ENCODE results near the gene SUSD4.

The SUSD4 gene

DNA sequence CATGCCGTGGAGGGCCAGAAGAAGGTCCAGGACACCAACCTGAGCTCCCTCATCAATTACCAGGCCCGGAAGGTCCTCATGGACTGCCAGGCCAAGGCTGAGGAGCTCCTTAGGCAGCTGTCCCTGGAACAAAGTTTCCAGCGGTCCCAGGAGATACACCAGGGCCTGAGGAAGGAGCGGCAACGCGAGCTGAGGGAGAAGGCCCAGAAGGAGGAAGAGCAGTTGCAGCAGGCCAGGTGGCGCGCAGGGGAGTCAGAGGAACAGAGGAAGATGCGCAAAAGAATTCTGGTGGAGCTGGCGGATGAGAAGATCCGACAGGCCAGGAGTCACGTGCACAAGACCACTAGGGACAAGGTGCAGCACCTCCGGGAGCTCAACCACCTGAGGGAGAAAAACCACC lies 30.7 kb upstream of the SUSD4 start:
- Histone ChIP-seq H3K4me1 (ENCODE audit: insufficient read depth, low read length) (no peaks in the 10 kb centered on the region), H3K36me3 (ENCODE audit: insufficient read depth, low read length) (no peaks in the 10 kb centered on the region), H3K4me3 (ENCODE audit: low read length) (no peak overlapping the region), H3K9me3 (ENCODE audit: insufficient read depth, low read depth, low read length) (no peaks in the 10 kb centered on the region), H3K27ac (ENCODE audit: low read depth, low read length) (no peak overlapping the region), H3K9ac (ENCODE audit: low read depth, low read length) (no peak overlapping the region), H3K27me3 (ENCODE audit: insufficient read depth, low read length) (peaks cover 15% of the 10 kb centered on the region)
- WGBS: 94% methylated on average over 13 of the region's 13 CpGs

DNA sequence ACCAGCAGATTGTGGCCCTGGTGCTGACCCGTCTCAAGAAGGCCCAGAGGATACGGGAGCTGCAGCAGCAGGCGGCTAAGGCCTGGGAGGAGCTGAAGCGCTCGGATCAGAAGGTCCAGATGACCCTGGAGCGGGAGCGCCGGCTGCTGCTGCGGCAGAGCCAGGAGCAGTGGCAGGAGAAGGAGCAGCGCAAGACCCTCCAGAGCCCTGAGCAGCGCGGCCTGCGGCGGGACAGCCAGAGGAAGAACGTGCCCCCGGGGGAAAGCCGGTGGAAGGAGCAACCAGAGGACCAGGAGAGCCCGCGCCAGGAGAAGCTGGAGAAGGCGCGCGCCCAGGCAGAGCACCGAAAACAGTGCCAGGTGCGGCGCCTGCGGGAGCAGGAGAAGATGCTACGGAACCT lies 30.3 kb upstream of the SUSD4 start:
- no peaks in the 10 kb centered on the region for H3K9me3 ChIP-seq (ENCODE audit: insufficient read depth, low read depth, low read length)
- H3K27me3 ChIP-seq (ENCODE audit: insufficient read depth, low read length): peaks cover 15% of the 10 kb centered on the region
- H3K4me1 ChIP-seq (ENCODE audit: insufficient read depth, low read length): no peaks in the 10 kb centered on the region
- H3K4me3 ChIP-seq (ENCODE audit: low read length): no peak overlapping the region
- H3K36me3 ChIP-seq (ENCODE audit: insufficient read depth, low read length): no peaks in the 10 kb centered on the region
- H3K9ac ChIP-seq (ENCODE audit: low read depth, low read length): no peak overlapping the region
- no peak overlapping the region for H3K27ac ChIP-seq (ENCODE audit: low read depth, low read length)
- 94% methylated on average over 27 of the region's 27 CpGs for WGBS

DNA sequence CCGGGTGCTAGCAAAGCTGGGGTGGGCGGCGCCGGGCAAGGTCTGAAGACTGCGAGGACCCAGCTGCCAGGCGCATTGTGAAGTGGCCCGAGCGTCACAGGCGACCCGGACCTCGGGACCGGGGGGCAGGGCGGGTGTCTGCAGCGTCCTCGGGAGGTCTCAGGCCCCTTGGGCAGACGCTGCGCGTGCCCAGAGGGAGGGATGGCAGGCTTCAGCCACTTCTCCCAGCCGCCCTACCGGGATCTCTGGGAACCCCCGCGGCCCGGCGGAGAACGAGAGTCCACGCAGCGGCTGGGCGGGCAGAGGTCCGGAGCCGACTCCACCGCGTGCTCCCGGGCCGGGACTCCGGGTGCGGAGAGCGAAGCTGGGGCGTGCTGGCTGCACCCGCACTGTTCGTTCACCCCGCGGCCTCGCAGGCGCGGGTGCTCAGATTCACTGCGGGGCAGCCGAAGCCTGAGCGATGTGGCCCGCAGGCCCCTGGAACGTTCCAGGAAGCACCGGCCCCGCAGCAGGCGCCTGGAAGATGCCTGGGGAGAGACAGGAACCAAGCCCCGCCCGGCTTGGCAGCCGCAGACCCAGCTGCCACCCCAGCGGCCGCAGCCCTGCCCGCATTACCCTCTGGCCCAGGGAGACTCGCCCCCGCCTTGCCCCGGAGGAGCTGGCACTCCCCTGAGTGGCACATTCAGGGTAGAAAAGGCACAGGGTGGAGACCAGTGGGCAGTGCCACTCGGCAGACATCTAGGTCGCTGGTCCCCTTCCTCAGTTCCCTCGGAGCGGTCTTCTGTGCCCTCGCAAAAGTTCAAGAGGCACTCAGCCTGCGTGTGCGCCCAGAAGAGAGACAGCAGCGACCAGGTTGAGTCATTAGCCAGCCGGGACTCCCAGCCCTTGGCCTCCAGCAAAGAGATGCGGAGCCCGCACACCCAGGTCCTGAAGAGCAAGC lies 29.6 kb upstream of the SUSD4 start, which contains the start of gene CCDC185:
Gene CCDC185, plus strand, starts transcription at position 141 of the 940 bp plus-strand sequence. Its CDS starts 61 bp downstream, at position 202.
- Histone ChIP-seq H3K27ac (ENCODE audit: low read depth, low read length) (no peak within 1 kb of the TSS), H3K9ac (ENCODE audit: low read depth, low read length) (no peak within 1 kb of the TSS), H3K9me3 (ENCODE audit: insufficient read depth, low read depth, low read length) (no peaks in the 10 kb centered on the region), H3K27me3 (ENCODE audit: insufficient read depth, low read length) (peaks cover 15% of the 10 kb centered on the region), H3K36me3 (ENCODE audit: insufficient read depth, low read length) (no peaks in the 10 kb centered on the region), H3K4me3 (ENCODE audit: low read length) (no peak within 1 kb of the TSS; the same call in 1 of the 2 replicates), H3K4me1 (ENCODE audit: insufficient read depth, low read length) (no peaks in the 10 kb centered on the region)
- 70% methylated on average over 73 of the region's 73 CpGs for WGBS

DNA sequence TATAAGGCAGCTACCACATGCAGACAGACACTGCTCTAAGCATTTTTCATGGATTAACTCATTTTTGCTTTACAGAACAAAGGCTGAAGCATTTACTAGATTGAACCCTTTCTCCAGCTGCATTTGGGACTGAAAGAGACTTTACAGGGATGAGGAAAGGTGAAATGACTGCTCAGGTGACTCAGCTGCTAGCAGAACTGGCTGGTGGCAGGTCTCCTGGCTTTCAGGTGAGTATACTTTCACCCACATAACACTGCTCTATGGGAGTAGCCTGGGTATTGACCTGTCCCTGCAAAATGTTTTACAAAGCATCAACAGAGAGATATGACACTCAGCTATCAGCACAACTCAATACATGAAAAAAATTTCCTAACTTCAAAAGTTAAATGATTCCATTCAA lies 26.6 kb upstream of the SUSD4 start:
- H3K4me3 ChIP-seq (ENCODE audit: low read length): no peak overlapping the region
- H3K27me3 ChIP-seq (ENCODE audit: insufficient read depth, low read length): peaks cover 15% of the 10 kb centered on the region
- no peaks in the 10 kb centered on the region for H3K36me3 ChIP-seq (ENCODE audit: insufficient read depth, low read length)
- no peak overlapping the region for H3K9ac ChIP-seq (ENCODE audit: low read depth, low read length)
- no peaks in the 10 kb centered on the region for H3K4me1 ChIP-seq (ENCODE audit: insufficient read depth, low read length)
- no peak overlapping the region for H3K27ac ChIP-seq (ENCODE audit: low read depth, low read length)
- no peaks in the 10 kb centered on the region for H3K9me3 ChIP-seq (ENCODE audit: insufficient read depth, low read depth, low read length)

DNA sequence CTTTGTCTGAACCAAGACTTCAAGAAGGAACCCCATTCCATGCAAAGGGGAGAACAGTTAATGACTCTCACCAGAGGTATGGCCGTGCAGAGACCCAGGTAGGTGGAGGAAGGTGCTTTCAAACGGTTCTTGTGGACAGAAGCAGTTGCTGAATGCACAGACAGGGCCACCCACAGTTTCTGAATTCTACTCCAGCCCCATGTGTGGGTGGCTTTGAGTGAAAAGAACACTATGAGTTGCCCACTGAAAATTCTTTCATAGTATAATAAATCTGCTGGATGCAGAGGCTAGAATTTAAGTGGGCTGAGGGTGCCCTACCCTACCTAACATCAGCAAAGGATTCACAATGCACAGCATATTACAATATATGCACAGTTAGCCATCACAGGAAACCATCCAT lies 22.0 kb upstream of the SUSD4 start:
- H3K27ac ChIP-seq (ENCODE audit: low read depth, low read length): no peak overlapping the region
- no peak overlapping the region for H3K9ac ChIP-seq (ENCODE audit: low read depth, low read length)
- no peaks in the 10 kb centered on the region for H3K9me3 ChIP-seq (ENCODE audit: insufficient read depth, low read depth, low read length)
- WGBS: 65% methylated on average over 2 of the region's 2 CpGs
- no peaks in the 10 kb centered on the region for H3K36me3 ChIP-seq (ENCODE audit: insufficient read depth, low read length)
- H3K27me3 ChIP-seq (ENCODE audit: insufficient read depth, low read length): peaks cover 2% of the 10 kb centered on the region; the same call in 1 of the 2 replicates
- no peak overlapping the region for H3K4me3 ChIP-seq (ENCODE audit: low read length)
- H3K4me1 ChIP-seq (ENCODE audit: insufficient read depth, low read length): no peaks in the 10 kb centered on the region

DNA sequence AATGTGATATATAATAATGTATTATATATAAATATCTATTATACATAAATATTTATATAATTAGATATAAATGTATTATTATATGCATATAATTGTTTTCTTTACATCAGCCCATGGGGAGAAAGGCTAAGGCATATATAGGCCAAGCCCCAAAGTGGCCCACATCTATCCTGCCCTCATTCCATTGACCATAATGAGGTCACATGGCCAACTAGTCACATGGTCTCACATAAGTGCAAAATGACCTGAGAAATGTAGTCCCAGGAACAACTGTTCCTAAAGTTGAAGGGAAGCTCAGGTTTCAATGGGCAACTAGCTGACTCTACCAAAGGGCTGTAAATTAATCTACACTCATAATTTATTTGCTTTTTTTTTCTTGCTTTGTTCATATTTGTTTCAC lies 14.8 kb upstream of the SUSD4 start:
- 0 out of 2 replicates have a peak, but pooled peaks cover 5% of the 10 kb centered on the region for H3K9me3 ChIP-seq (ENCODE audit: insufficient read depth, low read depth, low read length)
- no peak overlapping the region for H3K9ac ChIP-seq (ENCODE audit: low read depth, low read length)
- H3K4me1 ChIP-seq (ENCODE audit: insufficient read depth, low read length): no peaks in the 10 kb centered on the region
- H3K27me3 ChIP-seq (ENCODE audit: insufficient read depth, low read length): peaks cover 2% of the 10 kb centered on the region; the same call in 1 of the 2 replicates
- H3K36me3 ChIP-seq (ENCODE audit: insufficient read depth, low read length): no peaks in the 10 kb centered on the region
- H3K27ac ChIP-seq (ENCODE audit: low read depth, low read length): no peak overlapping the region
- H3K4me3 ChIP-seq (ENCODE audit: low read length): no peak overlapping the region

DNA sequence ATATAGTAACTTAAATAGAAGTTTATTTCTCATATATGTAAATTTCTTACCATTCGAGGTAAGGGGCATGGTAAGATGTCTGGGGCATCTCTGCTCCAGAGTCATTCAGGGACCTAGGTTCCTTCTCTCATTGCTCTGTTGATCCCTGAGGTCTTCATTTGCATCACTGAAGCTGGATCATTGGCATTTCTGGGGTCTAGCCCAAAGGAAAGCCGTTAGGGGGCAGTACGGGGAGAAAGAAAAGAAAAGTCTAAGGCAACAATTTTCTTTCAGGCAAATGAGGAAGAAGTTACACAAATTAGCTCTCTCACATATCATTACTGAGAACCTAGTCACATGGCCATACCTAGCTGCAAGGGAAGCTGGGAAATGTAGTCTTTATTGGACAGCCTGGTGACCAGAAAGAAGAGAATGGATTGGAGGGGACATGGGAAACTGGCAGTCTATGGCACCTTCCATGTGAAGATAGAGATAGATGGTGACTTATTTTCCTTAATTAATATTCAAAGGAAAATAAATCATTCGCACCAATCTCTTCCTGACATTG lies 10.2 kb upstream of the SUSD4 start:
- Histone ChIP-seq H3K36me3 (ENCODE audit: insufficient read depth, low read length) (no peaks in the 10 kb centered on the region), H3K9me3 (ENCODE audit: insufficient read depth, low read depth, low read length) (0 out of 2 replicates have a peak, but pooled peaks cover 10% of the 10 kb centered on the region), H3K9ac (ENCODE audit: low read depth, low read length) (no peak overlapping the region), H3K4me1 (ENCODE audit: insufficient read depth, low read length) (no peaks in the 10 kb centered on the region), H3K27ac (ENCODE audit: low read depth, low read length) (no peak overlapping the region), H3K27me3 (ENCODE audit: insufficient read depth, low read length) (no peaks in the 10 kb centered on the region), H3K4me3 (ENCODE audit: low read length) (no peak overlapping the region)
- WGBS: 71% methylated on average over 4 of the region's 4 CpGs

DNA sequence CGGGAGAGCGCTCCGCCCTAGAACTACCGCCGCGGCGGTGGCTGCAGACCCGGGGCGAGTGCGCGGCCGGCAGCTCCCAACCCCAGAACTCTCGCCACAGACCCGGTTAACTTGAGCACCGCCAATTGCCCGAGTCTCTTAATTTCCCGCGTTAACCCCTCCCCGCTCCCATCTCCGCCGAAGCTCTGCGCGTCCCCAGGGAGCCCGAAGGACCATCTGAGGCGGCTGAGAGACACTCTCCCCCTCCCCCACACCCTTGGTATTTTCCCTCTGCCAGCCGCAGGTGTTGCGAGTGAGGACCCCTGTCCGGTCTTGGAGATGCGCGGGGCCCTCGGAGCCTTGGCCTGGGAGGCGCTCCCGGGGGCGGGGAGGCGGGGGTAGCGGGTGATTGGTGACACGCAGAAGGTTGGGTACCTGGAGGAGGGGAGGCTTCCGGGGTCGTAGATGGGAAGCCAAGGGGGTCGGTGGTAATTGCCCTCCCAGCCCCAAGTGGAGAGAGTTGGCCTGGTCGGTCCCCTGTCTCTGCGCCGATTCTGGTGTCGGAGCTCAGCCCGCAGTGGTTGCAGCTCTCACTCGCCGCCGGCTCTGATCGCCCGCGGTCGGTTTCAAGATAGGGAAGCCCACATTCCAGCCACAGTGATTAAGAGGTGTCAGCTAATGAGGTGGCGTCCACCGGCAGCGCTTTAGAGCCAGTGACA lies 858 bp upstream of the SUSD4 start:
- no peak overlapping the region for H3K27ac ChIP-seq (ENCODE audit: low read depth, low read length)
- H3K9me3 ChIP-seq (ENCODE audit: insufficient read depth, low read depth, low read length): no peaks in the 10 kb centered on the region
- under 1% methylated on average over 55 of the region's 55 CpGs for WGBS
- peaks cover 61% of the 10 kb centered on the region for H3K27me3 ChIP-seq (ENCODE audit: insufficient read depth, low read length)
- H3K4me1 ChIP-seq (ENCODE audit: insufficient read depth, low read length): peaks cover 10% of the 10 kb centered on the region
- H3K36me3 ChIP-seq (ENCODE audit: insufficient read depth, low read length): no peaks in the 10 kb centered on the region
- H3K4me3 ChIP-seq (ENCODE audit: low read length): peak overlapping the region; percentile 56
- no peak overlapping the region for H3K9ac ChIP-seq (ENCODE audit: low read depth, low read length)

DNA sequence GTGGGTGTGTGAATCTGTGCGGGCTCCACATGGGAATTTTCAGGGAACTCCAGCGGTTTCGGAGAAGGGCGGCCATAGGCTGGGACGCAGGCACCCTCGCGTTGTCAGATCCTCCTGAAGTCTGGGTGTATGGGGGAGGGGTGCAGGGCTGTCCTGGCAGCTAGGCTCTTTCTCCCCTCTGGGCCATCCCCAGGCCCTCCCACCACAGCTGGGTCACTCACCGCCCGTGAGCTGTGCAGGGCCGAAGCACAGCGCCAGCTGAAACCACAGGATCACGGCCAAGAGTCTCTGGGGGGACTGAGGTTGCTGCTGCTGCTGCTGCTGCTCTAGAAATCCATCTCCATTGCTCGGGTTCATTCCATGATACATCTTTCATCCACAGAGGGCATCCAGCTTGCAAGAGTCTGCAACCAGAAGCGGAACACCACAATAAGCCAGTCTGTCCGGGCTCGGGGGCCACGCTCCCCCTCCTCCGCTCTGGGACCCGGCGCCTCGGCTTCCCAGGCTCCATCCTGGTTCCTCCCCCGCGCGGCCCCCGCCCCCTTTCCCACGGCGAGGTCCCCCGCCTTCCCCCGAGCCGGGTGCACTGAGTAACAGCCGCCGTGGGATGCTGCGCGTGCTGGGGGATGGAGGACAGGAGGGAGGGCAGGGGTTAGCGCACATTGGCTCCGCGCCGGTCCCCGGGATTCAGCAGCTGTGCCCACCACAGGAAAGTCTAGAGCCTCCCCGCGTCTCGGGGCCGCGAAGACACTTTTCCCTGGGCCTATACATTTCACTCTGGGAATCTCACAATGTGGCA lies 720 bp downstream of the SUSD4 start:
- Histone ChIP-seq H3K36me3 (ENCODE audit: insufficient read depth, low read length) (no peaks in the 10 kb centered on the region), H3K4me3 (ENCODE audit: low read length) (peak overlapping the region; percentile 56), H3K27ac (ENCODE audit: low read depth, low read length) (no peak overlapping the region), H3K9me3 (ENCODE audit: insufficient read depth, low read depth, low read length) (no peaks in the 10 kb centered on the region), H3K9ac (ENCODE audit: low read depth, low read length) (no peak overlapping the region), H3K4me1 (ENCODE audit: insufficient read depth, low read length) (peaks cover 10% of the 10 kb centered on the region), H3K27me3 (ENCODE audit: insufficient read depth, low read length) (peaks cover 61% of the 10 kb centered on the region)
- 1% methylated on average over 44 of the region's 44 CpGs for WGBS

DNA sequence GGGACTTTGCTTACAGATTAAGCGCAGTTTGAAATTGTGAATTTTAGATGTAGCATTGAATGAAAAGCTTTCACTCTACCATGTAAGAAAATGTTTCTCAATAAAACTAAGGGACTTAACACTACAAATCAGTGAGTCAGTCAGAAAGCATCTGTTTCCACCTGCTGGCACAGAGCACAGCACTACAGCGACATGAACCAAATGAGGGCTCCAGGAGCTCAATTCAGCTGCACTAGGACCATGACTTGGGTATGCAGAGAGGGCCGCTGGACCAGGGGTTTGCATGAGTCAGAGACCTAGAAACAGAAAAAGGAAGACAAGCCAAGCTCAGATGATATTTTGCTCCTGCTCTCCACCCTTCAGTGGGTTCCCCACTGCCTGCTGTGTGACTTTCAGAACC lies 5.2 kb downstream of the SUSD4 start:
- Histone ChIP-seq H3K4me3 (ENCODE audit: low read length) (no peak overlapping the region), H3K9me3 (ENCODE audit: insufficient read depth, low read depth, low read length) (no peaks in the 10 kb centered on the region), H3K4me1 (ENCODE audit: insufficient read depth, low read length) (peaks cover 6% of the 10 kb centered on the region; the same call in 1 of the 2 replicates), H3K36me3 (ENCODE audit: insufficient read depth, low read length) (no peaks in the 10 kb centered on the region), H3K27me3 (ENCODE audit: insufficient read depth, low read length) (peaks cover 39% of the 10 kb centered on the region), H3K27ac (ENCODE audit: low read depth, low read length) (no peak overlapping the region), H3K9ac (ENCODE audit: low read depth, low read length) (no peak overlapping the region)
- 42% methylated on average over 2 of the region's 3 CpGs for WGBS

Data from HUES64 (cell line).